ENCODE results near the gene RNU6-8. TPM values are rescaled to one million over a fixed set of nuclear protein-coding genes. Genes with fewer than 3 reads are reported as not detected.

Gene RNU6-8
- total RNA-seq, 6 donors from 2014 or later: not detected

GRCh38 chr14:32189811-32190210 lies 13.3 kb downstream of the RNU6-8 start:
- H3K27ac ChIP-seq: no peak overlapping the region
- 65 to 74% methylated on average over 1 of the region's 1 CpG for WGBS, 2 donors
- no peak for TF ChIP-seq POLR2AphosphoS5 (IDR thresholded peaks at IDR 0.05)
- no peak for TF ChIP-seq EP300 (IDR thresholded peaks at IDR 0.05)
- no peak for TF ChIP-seq CTCF (IDR thresholded peaks at IDR 0.05)
- TF ChIP-seq POLR2A (IDR thresholded peaks at IDR 0.05): no peak
- H3K4me1 ChIP-seq: no peaks in the 10 kb centered on the region
- DNase-seq (no peak), ATAC-seq (ENCODE audit: low FRiP score in 2 of 2) (no peak)
- H3K27me3 ChIP-seq: no peaks in the 10 kb centered on the region
- no peak overlapping the region for H3K4me3 ChIP-seq
- H3K9me3 ChIP-seq: peaks cover 0 to 7% (median 3%) of the 10 kb centered on the region in 4 donors
- H3K36me3 ChIP-seq: no peaks in the 10 kb centered on the region

- ATAC-seq (ENCODE audit: low FRiP score in 2 of 2): no peak
- Histone ChIP-seq H3K36me3 (no peaks in the 10 kb centered on the region), H3K27ac (no peak overlapping the region), H3K4me3 (no peak overlapping the region), H3K27me3 (no peaks in the 10 kb centered on the region), H3K4me1 (no peaks in the 10 kb centered on the region), H3K9me3 (peaks cover 0 to 7% (median 3%) of the 10 kb centered on the region in 4 donors)
- DNase-seq: no peak
- TF ChIP-seq POLR2AphosphoS5 (IDR thresholded peaks at IDR 0.05) (no peak), POLR2A (IDR thresholded peaks at IDR 0.05) (no peak), CTCF (IDR thresholded peaks at IDR 0.05) (no peak), EP300 (IDR thresholded peaks at IDR 0.05) (no peak)
Observed at GRCh38 chr14:32186248-32186647, 16.8 kb downstream of the RNU6-8 start.

GRCh38 chr14:32185097-32185496 lies 18.0 kb downstream of the RNU6-8 start:
- DNase-seq (no peak), ATAC-seq (ENCODE audit: low FRiP score in 2 of 2) (no peak)
- TF ChIP-seq EP300 (IDR thresholded peaks at IDR 0.05): no peak
- no peak for TF ChIP-seq POLR2AphosphoS5 (IDR thresholded peaks at IDR 0.05)
- no peak for TF ChIP-seq POLR2A (IDR thresholded peaks at IDR 0.05)
- TF ChIP-seq CTCF (IDR thresholded peaks at IDR 0.05): no peak
- H3K27ac ChIP-seq: no peak overlapping the region
- no peak overlapping the region for H3K4me3 ChIP-seq
- no peaks in the 10 kb centered on the region for H3K27me3 ChIP-seq
- WGBS, 2 donors: 95 to 100% methylated on average over 1 of the region's 1 CpG
- no peaks in the 10 kb centered on the region for H3K4me1 ChIP-seq
- H3K36me3 ChIP-seq: no peaks in the 10 kb centered on the region
- H3K9me3 ChIP-seq: peaks cover 0 to 7% (median 3%) of the 10 kb centered on the region in 4 donors

GRCh38 chr14:32183151-32184058 lies 19.7 kb downstream of the RNU6-8 start:
- H3K9me3 ChIP-seq: peaks cover 0 to 7% (median 3%) of the 10 kb centered on the region in 4 donors
- no peaks in the 10 kb centered on the region for H3K27me3 ChIP-seq
- no peaks in the 10 kb centered on the region for H3K36me3 ChIP-seq
- DNase-seq (no peak), ATAC-seq (ENCODE audit: low FRiP score in 2 of 2) (no peak)
- no peaks in the 10 kb centered on the region for H3K4me1 ChIP-seq
- WGBS, 2 donors: 53 to 64% methylated on average over 2 of the region's 2 CpGs
- TF ChIP-seq CTCF (IDR thresholded peaks at IDR 0.05) (no peak), POLR2A (IDR thresholded peaks at IDR 0.05) (no peak), POLR2AphosphoS5 (IDR thresholded peaks at IDR 0.05) (no peak), EP300 (IDR thresholded peaks at IDR 0.05) (no peak)
- no peak overlapping the region for H3K4me3 ChIP-seq
- no peak overlapping the region for H3K27ac ChIP-seq

GRCh38 chr14:32171469-32171868 lies 31.6 kb downstream of the RNU6-8 start:
- TF ChIP-seq POLR2AphosphoS5 (IDR thresholded peaks at IDR 0.05) (no peak), EP300 (IDR thresholded peaks at IDR 0.05) (no peak), POLR2A (IDR thresholded peaks at IDR 0.05) (no peak), CTCF (IDR thresholded peaks at IDR 0.05) (no peak)
- no peak for DNase-seq
- H3K4me1 ChIP-seq: no peaks in the 10 kb centered on the region
- 69 to 74% methylated on average over 5 of the region's 5 CpGs for WGBS, 2 donors
- no peaks in the 10 kb centered on the region for H3K36me3 ChIP-seq
- H3K4me3 ChIP-seq: no peak overlapping the region
- no peak for ATAC-seq (ENCODE audit: low FRiP score in 2 of 2)
- no peak overlapping the region for H3K27ac ChIP-seq
- no peaks in the 10 kb centered on the region for H3K9me3 ChIP-seq
- no peaks in the 10 kb centered on the region for H3K27me3 ChIP-seq
